Stimulated activated CD4-positive, alpha-beta T cell treated with anti-CD3 and anti-CD28 coated beads, Interleukin-15, amount 100 ng/mL, for 48 hours (primary cell): ENCODE results near the gene TSPEAR.
"Not testable (repeated sequence)": the region's sequence is repeated elsewhere in the genome, so short reads cannot be mapped to it uniquely, and the experiment has no call there.

Experiments used
- DNase-seq, 2 donors: peaks; one replicate each; pipeline ENCODE4 v3.0.0-alpha.2; 2020; ENCODE audit warnings: low read depth in 2 of 2

Gene TSPEAR

DNA sequence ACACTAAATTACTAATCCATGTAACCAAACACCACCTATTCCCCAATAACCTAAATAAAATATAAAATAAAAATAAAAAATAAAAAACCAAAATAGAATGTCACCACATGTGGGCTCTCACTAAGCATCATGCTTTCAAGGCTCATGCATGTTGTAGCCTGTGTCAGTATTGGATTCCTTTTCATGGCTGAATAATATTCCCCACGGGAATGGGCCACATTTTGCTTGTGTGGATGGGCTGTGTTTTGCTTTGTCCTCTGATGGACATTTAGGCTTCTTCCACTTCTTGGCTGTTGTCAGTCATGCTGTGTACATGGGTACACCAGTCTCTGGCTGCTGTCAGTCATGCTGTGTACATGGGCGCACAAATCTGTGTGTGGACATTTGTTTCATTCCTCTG lies 122.3 kb downstream of the TSPEAR start:
- DNase-seq, result no peak

DNA sequence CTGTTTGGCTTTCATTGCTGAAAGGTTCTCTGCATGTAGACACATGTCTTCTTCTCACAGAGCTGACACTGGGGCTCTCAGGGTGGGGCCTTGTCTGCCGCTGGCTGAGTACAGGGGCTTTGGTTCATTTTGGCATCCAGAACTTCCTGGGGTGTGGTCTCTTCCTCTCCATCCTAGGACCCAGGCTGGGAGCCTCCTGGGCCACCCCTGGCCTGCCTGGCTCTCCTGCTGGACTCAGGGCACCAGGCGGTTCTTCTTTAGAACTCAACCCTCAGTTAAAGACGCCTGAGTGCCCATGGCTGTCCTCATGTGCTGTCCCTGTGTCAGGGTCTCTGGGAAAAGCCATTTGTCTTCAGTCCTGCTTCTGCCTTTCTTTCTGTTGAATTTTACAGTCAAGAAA lies 125.5 kb downstream of the TSPEAR start:
- no peak for DNase-seq

- no peak for DNase-seq
These were observed 127.6 kb downstream of the TSPEAR start for GRCh38 chr21:44583800-44584147.

DNA sequence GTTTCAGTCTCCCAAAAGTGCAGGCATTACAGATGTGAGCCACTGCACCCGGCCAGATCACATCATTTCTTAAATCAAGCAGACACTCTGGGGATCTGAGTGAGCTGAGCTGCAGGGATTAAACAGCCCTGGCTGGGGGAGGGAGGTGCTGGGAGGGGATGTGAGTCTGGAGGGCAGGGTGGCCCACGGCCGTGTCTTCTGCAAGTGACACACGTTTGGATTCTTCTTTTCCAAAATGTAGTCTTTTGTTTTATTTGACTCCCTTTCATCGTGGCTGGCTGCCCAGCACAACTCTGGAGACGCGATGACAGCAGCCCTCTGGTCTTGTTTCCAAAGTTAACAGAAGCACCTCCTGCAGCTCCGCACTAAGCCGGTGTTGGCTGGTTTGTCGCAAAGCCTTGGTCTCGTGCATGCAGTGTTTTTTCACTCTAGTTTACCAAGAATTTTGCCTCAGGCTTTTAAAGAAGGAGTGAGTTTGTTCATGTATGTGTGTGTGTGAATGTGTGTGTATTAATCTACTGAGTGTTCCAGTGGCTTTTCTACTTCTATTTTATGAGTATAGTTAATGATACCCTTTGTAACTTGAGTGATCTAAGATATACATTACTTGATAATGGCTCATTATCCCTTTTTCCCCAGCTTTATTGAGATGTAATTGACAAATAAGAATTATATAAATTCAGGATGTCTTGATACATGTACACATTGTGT lies 128.1 kb downstream of the TSPEAR start:
- DNase-seq, result no peak

DNA sequence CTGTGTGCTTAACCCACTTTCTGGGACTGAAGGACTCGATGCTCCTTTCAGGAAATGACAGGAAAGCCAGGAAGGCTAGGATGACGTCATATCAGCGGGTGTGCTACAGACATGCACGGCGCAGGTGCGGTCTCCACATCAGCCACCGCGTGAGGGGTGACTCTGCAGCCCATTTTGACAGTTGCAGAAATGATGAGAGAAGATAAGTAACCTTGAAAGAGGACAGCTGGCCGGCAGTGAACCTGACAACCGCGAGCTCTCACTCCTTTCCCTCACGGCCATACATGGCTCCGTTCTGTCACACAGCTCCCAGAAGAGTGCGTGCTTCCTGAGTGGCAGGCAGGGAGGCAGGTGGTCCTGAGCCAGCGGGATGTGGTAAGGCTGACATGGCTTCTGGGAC lies 129.3 kb downstream of the TSPEAR start:
- DNase-seq, result no peak

GRCh38 chr21:44581158-44581557 lies 130.2 kb downstream of the TSPEAR start:
- no peak for DNase-seq

GRCh38 chr21:44580231-44580821 lies 131.0 kb downstream of the TSPEAR start, which contains the start of gene KRTAP10-5:
KRTAP10-5 (minus strand) TSS chr21:44580604; CDS start chr21:44580578, 26 bp downstream.
- DNase-seq, result not testable (repeated sequence)

DNA sequence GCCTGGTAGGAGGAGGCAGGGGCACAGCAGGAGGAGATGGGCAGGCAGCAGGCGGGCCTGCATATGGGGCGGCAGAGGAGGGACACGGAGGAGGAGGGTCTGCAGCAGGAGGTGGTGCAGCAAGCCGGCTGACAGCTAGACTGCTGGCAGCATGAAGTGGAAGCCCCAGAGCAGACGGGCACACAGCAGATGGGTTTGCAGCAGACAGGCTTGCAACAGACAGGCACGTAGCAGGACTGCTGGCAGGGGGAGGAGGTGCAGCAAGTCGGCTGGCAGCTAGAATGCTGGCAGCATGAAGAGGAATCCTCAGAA lies 131.6 kb downstream of the TSPEAR start:
- no peak for DNase-seq

DNA sequence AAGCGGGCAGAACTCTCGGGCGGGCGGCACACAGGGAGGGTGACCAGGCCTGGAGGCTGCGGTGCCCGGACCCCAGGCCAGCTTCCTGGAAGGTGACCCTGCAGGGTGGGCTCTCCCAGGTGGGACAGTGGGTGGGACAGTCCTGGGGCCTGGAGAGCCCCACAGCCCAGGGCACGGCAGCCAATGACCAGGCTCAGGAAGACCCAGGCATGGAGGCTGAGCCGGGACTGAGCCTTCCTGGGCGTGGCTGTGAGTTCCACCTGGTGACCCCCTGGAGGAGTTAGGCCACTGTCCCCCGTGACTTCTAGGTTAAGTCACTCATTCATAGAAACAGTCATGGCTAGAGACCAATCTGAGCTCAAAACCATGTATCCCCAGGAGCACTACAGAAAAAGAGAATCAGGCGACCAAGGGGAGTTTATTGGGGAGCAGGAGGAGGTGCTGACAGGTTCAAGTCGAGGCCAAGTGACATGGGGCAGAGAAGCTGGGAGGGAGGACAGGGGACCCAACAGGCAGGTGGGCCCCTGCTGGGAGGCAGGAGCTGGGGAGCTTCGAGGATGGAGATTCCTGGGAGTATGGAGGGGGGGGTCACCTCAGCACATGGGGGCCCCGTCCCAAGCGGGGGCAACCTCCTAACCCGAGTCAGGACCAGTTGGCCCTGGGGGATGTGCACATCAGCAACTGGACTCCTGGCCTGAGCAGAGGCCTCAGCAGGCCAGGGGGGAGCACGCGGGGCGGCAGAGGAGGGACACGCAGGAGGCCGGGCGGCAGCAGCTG lies 132.1 kb downstream of the TSPEAR start:
- no peak for DNase-seq

DNA sequence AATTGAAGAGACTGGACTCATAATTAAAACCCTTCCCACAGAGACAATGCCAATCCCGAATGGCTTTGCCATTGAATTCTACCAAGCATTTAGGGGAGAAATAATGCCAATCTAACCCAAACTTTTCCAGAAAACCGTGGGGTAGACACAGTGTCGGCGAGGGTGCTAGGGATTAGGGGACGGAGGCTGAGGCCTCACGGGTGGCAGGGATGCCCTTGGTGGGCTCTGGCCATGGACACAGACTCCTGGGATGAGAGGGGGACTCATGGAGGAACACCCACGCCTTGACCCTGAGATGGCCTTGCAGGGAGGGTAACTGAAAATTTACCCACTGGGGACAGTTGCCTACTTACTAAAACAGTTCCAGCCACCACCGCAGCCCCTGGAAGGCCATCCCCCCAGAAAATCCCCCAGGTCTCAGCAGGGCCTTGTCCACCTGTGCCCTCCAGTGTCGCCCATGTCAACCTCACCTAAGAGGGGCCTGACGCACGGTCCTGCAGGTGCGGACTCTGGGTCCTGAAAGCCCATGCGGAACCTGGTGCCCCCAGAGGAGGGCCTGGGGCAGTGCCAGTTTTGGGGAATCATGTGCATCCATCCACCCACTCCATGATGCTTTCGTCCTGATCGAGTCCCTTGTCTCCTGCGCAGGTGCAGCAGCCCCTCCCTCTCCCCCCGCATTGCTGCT lies 132.9 kb downstream of the TSPEAR start:
- DNase-seq, result no peak

GRCh38 chr21:44576025-44576420 lies 135.3 kb downstream of the TSPEAR start:
- DNase-seq, result no peak

GRCh38 chr21:44575307-44576024 lies 135.9 kb downstream of the TSPEAR start:
- DNase-seq, result no peak

DNA sequence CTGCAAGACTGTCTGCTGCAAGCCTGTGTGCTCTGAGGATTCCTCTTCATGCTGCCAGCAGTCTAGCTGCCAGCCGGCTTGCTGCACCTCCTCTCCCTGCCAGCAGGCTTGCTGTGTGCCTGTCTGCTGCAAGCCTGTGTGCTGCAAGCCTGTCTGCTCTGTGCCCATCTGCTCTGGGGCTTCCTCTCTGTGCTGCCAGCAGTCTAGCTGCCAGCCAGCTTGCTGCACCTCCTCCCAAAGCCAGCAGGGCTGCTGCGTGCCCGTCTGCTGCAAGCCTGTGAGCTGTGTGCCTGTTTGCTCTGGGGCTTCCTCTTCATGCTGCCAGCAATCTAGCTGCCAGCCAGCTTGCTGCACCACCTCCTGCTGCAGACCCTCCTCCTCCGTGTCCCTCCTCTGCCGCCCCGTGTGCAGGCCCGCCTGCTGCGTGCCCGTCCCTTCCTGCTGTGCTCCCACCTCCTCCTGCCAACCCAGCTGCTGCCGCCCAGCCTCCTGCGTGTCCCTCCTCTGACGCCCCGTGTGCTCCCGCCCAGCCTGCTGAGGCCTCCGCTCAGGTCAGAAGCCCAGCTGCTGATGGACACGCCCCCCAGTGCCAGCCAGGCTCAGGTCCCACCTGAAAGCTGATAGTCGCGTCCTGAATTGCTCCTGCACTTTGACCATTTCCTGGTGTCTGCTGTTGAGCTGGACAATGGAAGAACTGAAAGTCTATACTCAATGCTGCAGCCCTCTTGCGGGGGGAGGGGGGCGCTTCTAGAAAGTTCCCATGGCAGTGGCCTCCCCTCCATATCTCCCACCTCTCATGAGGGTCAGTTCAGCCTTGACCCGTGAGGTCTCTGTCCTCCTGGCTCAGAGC lies 136.7 kb downstream of the TSPEAR start:
- DNase-seq, result no peak

- not testable (repeated sequence) for DNase-seq
These were observed 137.5 kb downstream of the TSPEAR start, which contains the start of gene KRTAP10-4 for GRCh38 chr21:44573630-44574456. KRTAP10-4 (plus strand) TSS chr21:44573729; CDS start chr21:44573759, 30 bp downstream.

- DNase-seq, result no peak
These were observed 138.3 kb downstream of the TSPEAR start for GRCh38 chr21:44572959-44573583.

DNA sequence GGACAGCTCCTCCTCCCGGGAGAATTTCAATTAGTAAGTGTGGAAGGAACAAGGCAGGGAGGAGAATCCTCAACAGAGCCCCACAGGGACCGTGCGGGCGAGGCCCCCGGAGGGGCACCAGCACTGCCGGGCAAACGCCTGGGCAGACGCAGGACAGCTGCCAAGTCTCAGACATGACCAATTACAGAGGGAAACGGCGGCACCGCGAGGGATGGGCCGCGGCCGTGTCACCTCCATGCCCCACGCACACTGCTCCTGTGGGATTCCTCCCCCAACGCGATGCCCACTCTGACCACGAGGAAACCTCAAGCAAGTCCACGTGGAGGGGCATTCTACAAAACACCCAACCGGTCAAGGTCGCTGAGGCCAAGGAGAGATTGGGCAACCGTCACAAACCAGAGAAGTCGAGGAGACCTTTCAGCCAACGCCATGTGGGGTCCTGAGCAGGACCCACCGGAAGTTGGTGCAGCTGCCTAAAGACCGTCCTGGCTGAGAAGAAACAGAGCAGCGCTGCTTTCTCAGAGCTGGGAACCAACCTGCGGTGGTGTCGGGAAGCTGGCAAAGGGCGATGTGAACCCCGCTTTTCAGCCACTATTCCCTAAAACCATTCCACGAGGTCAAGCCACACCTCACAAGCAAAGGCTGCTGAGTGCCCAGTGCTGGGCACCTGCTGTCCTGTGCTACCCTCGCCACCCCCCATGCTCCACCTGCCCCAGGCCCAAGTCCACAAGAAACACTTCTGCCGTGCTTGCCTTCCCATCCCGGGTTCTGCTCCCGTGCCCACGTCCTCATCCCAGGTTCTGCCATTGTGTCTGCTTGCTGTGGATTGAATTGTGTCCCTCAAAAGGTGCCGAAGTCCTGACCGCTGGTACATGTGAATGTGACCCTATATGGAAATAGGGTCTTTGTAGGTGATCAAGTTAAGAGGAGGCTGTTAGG lies 139.3 kb downstream of the TSPEAR start:
- DNase-seq, result no peak

DNA sequence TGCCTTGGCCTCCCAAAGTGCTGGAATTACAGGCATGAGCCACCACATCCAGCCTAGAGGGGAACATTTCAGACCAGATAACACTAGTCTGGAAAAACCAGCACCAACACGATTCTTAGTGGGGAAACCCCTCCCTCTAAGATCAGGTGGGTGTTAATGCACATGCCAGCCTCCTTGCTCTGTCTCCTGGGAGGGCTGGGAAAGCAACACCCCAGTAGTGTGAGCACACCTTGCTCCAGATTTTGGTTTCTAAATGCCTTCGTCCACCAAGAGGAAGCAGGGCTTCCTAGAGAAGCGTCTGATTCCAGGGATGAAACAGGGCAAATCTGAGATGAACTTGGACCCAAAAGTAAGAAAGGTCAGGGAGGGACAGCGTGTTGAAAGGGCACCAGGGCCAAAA lies 140.1 kb downstream of the TSPEAR start:
- DNase-seq, result no peak

DNA sequence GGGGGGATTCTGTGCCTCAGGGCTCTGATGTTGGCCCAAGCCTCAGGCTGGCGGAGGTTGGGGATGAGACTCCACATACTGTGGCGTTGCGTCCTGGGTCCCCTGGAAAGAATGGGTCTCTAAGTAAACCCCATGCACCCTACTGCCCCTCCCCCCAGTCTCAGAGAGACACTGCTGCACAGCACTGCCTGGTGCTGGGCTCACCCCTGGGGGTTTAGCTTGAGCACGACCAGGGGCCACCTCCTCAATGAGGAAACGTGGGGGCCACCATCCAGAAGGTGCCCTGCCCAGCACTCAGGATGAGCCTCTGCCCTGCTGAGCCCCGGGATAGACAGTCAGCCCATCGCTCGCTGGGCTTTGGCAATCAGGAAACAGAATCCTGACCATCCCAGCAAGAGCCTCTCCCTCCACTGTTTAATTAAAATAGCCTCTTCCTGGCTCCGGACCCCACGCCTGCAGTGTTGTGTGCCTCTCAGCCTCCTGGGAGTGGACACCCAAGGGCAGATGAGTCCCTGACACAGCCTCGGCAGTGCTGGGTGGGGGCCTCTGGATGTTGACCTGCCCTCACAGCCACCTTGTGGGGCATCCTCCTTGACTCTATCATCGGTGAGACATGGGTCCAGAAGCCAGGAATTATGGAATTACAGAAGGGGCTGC lies 141.4 kb downstream of the TSPEAR start:
- DNase-seq, result no peak
